Dendritic cell treated with granulocyte-macrophage colony-stimulating factor and Interleukin-4, amounts not matched to agents 40 ng/mL and 50 ng/mL, for 4 days (primary cell): ENCODE measurements around the gene FNDC5.
"Not testable (repeated sequence)": the region's sequence is repeated elsewhere in the genome, so short reads cannot be mapped to it uniquely, and the experiment has no call there.

Experiments
- H3K27ac Mint-ChIP-seq: one replicate; pipeline ENCODE4 v1.8.0; 2022; ENCODE audit warnings: mild to moderate bottlenecking, mixed read lengths
- H3K27me3 Mint-ChIP-seq: one replicate; pipeline ENCODE4 v1.8.0; 2022; ENCODE audit warnings: mild to moderate bottlenecking, mixed read lengths
- H3K36me3 Mint-ChIP-seq: one replicate; pipeline ENCODE4 v1.8.0; 2022; ENCODE audit warnings: low read depth, mixed read lengths
- H3K4me1 Mint-ChIP-seq: one replicate; pipeline ENCODE4 v1.8.0; 2022; ENCODE audit warnings: low read depth, mixed read lengths
- H3K4me3 Mint-ChIP-seq: one replicate; pipeline ENCODE4 v1.8.0; 2022; ENCODE audit warnings: mild to moderate bottlenecking, moderate library complexity, mixed read lengths
- H3K9me3 Mint-ChIP-seq: one replicate; pipeline ENCODE4 v1.8.0; 2022; ENCODE audit warnings: mixed read lengths
- intact Hi-C: fragments of 100-400 bp; cut with micrococcal nuclease; formaldehyde crosslinking; loops from one replicate; pipeline ENCODE4 v1.15.0; 2022

FNDC5 gene

DNA sequence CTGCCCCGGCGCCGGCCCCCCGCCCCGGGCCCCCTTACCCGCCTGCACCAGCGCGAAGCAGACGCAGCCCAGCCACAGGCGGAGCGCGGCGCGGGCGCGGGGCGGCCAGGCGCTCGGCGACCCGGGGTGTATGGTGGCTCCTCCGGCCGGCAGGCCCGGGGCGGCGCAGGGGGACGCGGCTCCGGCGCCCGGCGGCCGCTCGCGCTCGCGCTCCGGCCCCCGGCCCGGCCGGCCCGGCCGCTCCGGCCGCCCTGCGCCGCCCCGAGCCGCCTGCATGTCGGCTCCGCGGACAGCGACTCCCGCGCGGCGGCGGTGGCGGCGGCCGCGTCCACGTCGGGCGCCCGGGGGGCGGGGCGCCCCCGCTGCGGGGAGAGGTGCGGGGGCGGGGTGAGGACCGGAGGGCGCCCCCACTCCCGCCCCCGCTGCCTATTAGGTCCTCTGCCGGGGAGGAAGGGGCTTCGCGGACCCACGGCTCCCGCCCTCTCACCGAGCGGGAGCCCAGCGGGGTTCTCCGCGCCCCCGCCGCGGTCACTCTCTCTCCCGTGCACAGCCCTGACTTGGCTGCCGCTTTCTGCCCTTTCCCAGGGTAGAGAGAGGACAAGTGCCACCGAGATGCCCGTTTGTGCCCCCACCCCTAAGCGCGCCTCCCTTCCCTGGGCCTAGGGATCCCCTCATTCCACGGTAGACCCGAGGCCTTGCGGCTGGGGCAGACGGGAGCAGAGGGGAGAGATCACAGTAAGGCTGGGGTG lies at the start of gene FNDC5:
TSS of gene FNDC5 (minus strand) at position 298 of the 749 bp plus-strand sequence.
- H3K27me3 Mint-ChIP-seq = peaks cover 62% of the 10 kb centered on the region
- H3K9me3 Mint-ChIP-seq = no peaks in the 10 kb centered on the region
- H3K36me3 Mint-ChIP-seq = no peaks in the 10 kb centered on the region
- intact Hi-C loops = no loop called here
- H3K27ac Mint-ChIP-seq = peak within 1 kb of the TSS; percentile 0
- H3K4me3 Mint-ChIP-seq = peak within 1 kb of the TSS; percentile 57
- H3K4me1 Mint-ChIP-seq = peaks cover 17% of the 10 kb centered on the region

DNA sequence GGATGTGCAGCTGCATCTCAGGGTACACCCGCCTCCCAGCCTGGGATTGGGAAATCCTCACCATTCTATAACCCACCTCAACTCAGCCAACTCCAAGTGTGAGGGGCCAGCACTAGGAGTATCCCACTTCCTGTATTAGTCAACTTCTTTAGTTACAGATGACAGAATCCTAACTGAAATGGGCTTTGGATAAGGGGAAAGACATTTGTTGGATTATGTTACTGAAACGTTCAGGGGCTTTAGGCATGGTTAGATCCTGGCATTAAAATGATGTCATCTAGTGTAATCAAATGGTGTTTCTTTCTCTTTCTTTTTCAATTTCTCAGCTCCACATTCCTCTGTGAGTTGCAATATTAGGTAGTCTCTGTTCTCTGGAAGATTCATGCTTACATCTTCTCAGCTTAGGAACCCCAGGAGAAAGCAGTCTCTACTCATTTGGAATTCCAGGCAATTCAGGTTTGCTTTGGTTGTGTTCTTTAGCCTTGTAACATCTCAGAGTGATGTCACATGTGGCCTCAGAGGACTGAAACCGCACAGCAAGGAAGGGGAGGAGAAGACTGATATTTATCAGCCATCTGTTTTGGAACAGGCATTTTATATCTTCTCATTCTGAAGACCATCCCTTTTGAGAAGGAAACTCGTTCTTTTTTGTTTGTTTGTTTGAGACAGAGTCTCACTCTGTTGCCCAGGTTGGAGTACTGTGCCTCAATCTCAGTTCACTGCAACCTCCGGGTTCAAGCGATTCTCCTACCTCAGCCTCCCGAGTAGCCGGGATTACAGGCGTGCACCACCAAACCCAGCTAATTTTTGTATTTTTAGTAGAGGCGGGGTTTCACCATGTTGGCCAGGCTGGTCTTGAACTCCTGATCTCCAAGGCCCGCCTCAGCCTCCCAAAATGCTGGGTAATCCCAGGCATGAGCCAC lies 49.4 kb upstream of the FNDC5 start:
- no peak overlapping the region for H3K27ac Mint-ChIP-seq
- intact Hi-C loops = no loop called here
- no peak overlapping the region for H3K4me3 Mint-ChIP-seq
- H3K27me3 Mint-ChIP-seq = peaks cover 76% of the 10 kb centered on the region
- peaks cover 8% of the 10 kb centered on the region for H3K4me1 Mint-ChIP-seq
- no peaks in the 10 kb centered on the region for H3K36me3 Mint-ChIP-seq
- H3K9me3 Mint-ChIP-seq = no peaks in the 10 kb centered on the region

DNA sequence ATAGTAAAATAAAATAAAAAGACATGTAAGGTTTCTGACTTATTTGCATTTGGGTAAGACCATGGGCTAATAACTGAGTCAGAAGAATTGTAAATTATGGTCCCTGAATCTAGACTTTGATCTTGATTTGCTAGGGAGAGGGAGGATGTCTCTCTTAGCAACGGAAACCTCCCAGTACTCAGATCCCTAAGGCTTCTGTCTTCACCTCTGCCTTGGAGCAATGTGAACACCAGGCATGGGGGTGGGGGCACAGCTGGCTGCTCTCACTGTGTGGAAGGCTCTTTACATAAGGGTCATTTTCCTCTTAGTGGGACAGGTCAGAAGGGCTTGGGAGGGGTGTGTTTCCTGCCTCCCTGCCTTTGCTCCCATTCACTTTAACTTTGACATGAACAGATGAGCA lies 47.5 kb upstream of the FNDC5 start:
- Mint-ChIP-seq H3K4me3 (no peak overlapping the region), H3K27ac (no peak overlapping the region), H3K27me3 (peaks cover 64% of the 10 kb centered on the region), H3K36me3 (no peaks in the 10 kb centered on the region), H3K4me1 (no peaks in the 10 kb centered on the region), H3K9me3 (no peaks in the 10 kb centered on the region)
- intact Hi-C loops = no loop called here

DNA sequence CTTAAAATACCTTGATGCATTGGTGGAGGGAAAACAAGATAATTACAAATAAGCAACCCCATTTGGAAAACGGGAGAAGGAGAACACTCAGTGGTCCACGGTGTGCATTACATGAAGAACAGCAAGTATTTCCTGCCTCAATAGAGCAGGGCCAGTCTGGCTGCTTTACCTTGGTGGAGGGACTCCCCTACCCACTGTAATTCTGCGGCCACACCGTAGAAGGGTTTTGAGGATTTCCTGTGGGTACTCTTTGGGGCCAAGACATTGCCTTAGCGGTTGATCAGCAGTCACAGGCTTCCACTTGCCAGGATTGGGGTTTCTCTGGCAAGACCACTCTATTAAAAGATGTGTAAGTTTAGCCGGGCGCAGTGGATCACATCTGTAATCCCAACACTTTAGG lies 46.8 kb upstream of the FNDC5 start:
- no peaks in the 10 kb centered on the region for H3K36me3 Mint-ChIP-seq
- H3K9me3 Mint-ChIP-seq = no peaks in the 10 kb centered on the region
- H3K4me3 Mint-ChIP-seq = no peak overlapping the region
- no peak overlapping the region for H3K27ac Mint-ChIP-seq
- H3K4me1 Mint-ChIP-seq = no peaks in the 10 kb centered on the region
- H3K27me3 Mint-ChIP-seq = peaks cover 57% of the 10 kb centered on the region
- intact Hi-C loops = no loop called here

DNA sequence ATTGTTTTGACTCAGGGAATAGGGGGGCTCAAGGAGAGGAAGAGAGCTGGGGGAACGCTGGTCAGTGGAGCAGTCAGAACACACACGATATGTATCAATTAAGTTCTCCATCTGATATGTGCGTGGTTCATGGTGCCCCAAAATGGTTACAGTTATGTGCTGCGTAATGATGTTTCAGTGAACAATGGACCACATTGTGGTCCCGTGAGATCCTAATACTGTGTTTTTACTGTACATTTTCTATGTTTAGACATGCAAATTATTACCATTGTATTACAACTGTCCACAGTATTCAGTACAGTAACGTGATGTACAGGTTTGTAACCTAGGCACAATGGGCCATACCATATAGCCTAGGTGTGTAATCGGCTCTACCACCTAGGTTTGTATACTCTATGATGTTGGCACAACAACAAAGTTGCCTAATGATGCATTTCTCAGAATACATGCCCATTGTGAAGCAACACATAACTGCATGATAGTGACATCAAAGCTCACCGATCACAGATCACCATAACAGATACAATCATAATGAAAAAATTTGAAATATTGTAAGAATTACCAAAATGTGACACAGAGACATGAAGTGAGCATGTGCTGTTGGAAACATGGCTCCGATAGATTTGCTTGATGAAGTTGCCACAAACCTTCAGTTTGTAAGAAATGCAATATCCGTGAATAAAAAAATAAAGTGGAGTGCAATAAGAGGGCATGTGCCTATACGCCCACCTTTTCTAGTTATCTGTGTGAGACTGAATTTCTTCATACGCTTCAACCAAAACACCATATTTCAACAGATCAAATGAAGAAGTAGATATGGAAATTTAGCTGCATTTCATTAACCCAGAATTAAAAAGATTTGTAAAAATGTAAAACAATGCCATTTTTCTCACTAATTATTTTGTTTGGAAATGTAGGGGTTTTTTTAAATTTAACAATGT lies 45.3 kb upstream of the FNDC5 start:
- H3K4me3 Mint-ChIP-seq = no peak overlapping the region

DNA sequence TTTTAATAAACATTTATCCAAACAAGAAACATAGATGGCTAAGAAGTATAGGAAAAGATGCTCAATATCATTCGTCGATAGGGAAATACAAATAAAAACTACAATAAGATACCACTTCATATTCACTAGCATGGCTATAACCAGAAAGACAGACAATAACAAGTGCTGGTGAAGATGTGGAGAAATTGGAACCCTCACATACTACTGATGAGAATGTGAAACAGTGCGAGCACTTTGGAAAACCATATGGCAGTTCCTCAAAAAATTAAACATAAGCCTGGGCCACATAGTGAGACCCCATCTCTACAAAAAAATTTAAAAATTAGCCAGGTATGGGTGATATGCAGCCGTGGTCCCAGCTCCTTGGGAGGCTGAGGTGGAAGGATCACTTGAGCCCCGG lies 39.6 kb upstream of the FNDC5 start:
- no peaks in the 10 kb centered on the region for H3K9me3 Mint-ChIP-seq
- intact Hi-C loops = no loop called here
- no peak overlapping the region for H3K27ac Mint-ChIP-seq
- peaks cover 16% of the 10 kb centered on the region for H3K27me3 Mint-ChIP-seq
- no peaks in the 10 kb centered on the region for H3K36me3 Mint-ChIP-seq
- H3K4me1 Mint-ChIP-seq = no peaks in the 10 kb centered on the region
- H3K4me3 Mint-ChIP-seq = no peak overlapping the region

More for the DNA sequence above, 45.3 kb upstream of the FNDC5 start:
- Mint-ChIP-seq H3K27ac (no peak overlapping the region), H3K36me3 (no peaks in the 10 kb centered on the region), H3K9me3 (no peaks in the 10 kb centered on the region), H3K27me3 (peaks cover 45% of the 10 kb centered on the region), H3K4me1 (no peaks in the 10 kb centered on the region)
- intact Hi-C loops = no loop called here

DNA sequence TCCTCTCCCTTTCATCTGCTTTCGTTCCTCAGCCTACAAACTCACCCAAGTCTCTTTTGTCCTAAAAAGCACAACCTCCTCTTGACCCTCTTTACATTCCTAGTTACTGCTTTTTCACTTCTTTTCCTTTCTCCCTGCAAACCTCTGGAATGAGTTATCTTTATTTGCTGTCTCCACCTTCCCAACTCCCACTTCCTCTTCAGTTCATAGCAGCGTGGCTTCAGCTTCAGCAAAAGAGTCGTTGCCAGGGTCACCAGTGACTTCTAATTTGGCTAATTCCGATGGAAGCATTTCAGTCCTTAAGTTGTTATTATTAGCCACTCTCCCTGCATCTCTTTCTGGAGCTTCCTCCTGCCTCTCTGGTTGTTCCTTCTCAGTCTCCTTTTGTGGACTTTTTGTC lies 36.7 kb upstream of the FNDC5 start:
- Mint-ChIP-seq H3K4me3 (no peak overlapping the region), H3K9me3 (no peaks in the 10 kb centered on the region), H3K27ac (no peak overlapping the region), H3K36me3 (no peaks in the 10 kb centered on the region), H3K27me3 (peaks cover 28% of the 10 kb centered on the region), H3K4me1 (no peaks in the 10 kb centered on the region)
- intact Hi-C loops = no loop called here

DNA sequence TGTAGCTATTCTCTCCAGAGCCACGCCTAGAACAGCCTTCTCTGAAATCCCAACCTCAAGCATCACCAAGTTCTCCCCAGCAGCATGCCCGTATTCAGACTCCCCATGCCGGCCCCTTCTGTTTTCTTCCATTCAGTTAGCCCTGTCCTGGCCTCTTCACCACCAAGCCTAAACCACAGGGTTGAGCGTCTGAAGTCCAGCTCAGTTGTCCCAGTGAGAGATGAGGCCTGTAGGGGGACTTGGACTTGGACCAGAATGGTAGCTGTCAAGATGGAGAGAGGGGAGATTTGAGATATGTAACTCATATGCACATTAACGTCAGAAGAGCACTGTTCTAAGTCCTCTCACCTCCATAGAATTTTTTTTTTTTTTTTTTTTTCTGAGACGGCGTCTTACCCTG lies 35.9 kb upstream of the FNDC5 start:
- Mint-ChIP-seq H3K4me1 (no peaks in the 10 kb centered on the region), H3K9me3 (no peaks in the 10 kb centered on the region), H3K27me3 (peaks cover 36% of the 10 kb centered on the region), H3K4me3 (no peak overlapping the region), H3K36me3 (no peaks in the 10 kb centered on the region), H3K27ac (no peak overlapping the region)
- intact Hi-C loops = no loop called here

DNA sequence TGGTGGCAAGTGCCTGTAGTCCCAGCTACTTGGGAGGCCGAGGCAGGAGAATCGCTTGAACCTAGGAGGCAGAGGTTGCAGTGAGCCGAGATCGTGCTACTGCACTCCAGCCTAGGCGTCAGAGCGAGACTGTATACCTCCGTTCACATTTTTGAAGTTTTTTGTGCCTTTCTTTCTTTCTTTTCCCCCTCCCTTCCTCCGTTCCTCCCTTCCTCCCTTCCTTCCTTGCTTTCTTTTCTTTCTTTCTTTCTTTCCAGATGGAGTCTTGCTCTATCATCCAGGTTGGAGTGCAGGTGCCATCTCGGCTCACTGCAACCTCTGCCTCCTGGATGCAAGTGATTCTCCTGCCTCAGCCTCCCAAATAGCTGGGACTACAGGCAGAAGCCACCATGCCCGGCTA lies 34.9 kb upstream of the FNDC5 start:
- H3K27ac Mint-ChIP-seq, H3K4me1 Mint-ChIP-seq, intact Hi-C loops, H3K4me3 Mint-ChIP-seq, H3K36me3 Mint-ChIP-seq, H3K9me3 Mint-ChIP-seq: not testable (repeated sequence)
- peaks cover 43% of the 10 kb centered on the region for H3K27me3 Mint-ChIP-seq

DNA sequence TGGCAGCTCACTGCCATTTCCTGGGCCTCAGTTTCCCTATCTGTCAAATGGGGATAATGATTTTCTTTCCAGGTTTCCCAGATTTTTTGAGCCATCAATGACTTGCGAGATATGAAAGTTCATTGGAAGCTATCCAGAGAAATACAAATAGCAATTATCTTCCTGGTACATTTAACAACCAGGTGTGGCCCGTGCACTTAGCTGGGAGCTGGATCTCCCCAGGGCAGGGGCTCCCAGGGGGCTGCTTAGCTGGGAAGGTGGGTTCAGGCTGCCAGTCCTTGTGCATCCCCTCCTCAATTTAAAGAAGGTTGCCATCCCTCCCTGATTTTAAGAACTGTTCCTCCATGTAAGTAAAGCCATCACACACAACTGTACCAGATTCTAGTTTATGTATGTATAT lies 34.1 kb upstream of the FNDC5 start:
- H3K4me1 Mint-ChIP-seq = no peaks in the 10 kb centered on the region
- peaks cover 46% of the 10 kb centered on the region for H3K27me3 Mint-ChIP-seq
- H3K36me3 Mint-ChIP-seq = no peaks in the 10 kb centered on the region
- no peaks in the 10 kb centered on the region for H3K9me3 Mint-ChIP-seq
- H3K4me3 Mint-ChIP-seq = no peak overlapping the region
- no peak overlapping the region for H3K27ac Mint-ChIP-seq
- intact Hi-C loops = no loop called here

DNA sequence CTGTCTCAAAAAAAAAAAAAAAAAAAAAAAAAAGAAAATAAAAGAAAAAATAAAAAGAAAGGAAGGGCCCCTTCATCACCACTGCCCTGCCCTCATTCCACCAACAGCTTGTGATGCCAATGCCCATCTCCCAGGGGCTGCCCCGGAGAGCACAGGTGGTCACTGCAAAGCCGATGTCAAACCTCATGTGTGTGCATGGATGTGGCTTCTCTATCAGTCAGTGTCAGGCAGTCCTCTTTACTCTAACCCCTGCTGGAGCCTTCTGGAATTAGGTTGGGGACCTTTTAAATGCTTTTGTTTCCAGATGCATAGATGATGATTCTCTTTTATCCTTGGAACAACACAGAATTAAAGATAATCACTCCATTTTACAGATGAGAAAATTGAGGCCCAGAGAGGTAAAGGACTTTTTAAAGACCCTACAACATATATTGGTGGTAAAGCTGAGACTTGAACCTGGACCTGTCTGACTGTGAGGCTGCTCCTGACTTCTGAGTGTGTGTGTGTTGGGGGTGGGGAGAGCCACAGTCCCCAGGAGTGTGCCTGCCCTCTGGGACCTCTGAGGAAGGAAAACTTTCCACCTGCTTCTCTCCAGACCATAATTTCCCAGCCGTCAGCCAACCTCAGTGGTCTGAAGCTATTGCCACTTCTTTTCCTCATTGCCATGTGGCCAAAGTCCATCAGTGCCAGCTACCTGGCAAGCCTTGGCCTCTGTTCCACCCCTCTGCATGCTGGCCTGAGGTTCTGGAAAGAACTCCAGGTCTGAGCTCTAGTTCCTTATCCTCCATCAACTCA lies 33.5 kb upstream of the FNDC5 start:
- Mint-ChIP-seq H3K27ac (no peak overlapping the region), H3K9me3 (no peaks in the 10 kb centered on the region)

DNA sequence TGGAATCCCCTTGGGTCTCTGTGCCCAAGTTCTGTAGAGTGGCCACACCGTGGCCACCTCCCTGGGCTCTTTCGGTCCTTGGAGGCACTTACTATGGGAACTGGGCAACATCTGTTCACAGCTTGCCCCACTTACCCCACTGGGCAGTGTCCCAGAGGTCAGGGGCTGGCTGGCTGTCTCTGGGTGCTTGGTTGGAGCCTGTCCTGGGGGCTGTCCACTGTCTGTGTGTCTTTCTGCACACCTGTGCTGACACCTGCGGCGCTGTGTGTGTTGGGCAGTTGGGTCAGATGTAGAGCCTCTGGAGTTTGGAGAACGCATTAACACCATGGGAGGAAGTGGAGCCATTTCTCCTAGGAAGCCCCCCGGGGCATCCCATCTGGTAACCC lies 31.8 kb upstream of the FNDC5 start:
- intact Hi-C loops = no loop called here
- no peaks in the 10 kb centered on the region for H3K9me3 Mint-ChIP-seq
- no peak overlapping the region for H3K27ac Mint-ChIP-seq
- no peaks in the 10 kb centered on the region for H3K36me3 Mint-ChIP-seq
- H3K27me3 Mint-ChIP-seq = peaks cover 63% of the 10 kb centered on the region
- no peak overlapping the region for H3K4me3 Mint-ChIP-seq
- H3K4me1 Mint-ChIP-seq = no peaks in the 10 kb centered on the region

More for the DNA sequence above, 33.5 kb upstream of the FNDC5 start:
- H3K27me3 Mint-ChIP-seq = peaks cover 51% of the 10 kb centered on the region
- intact Hi-C loops = no loop called here
- H3K4me1 Mint-ChIP-seq = no peaks in the 10 kb centered on the region
- H3K36me3 Mint-ChIP-seq = no peaks in the 10 kb centered on the region
- no peak overlapping the region for H3K4me3 Mint-ChIP-seq
